8988T (cell line): ENCODE results near the gene RTN1.

Source experiments
- DNase-seq: peaks from one replicate; pipeline ENCODE4 v3.0.0; 2011

RTN1 gene

GRCh38 chr14:59848671-59849070 is 21.9 kb downstream of the RTN1 start:
- no peak for DNase-seq

GRCh38 chr14:59847711-59848110 is 22.9 kb downstream of the RTN1 start:
- no peak for DNase-seq

GRCh38 chr14:59846595-59846994 is 24.0 kb downstream of the RTN1 start:
- no peak for DNase-seq

- no peak for DNase-seq
These were observed 25.3 kb downstream of the RTN1 start for GRCh38 chr14:59845245-59845644.

GRCh38 chr14:59844186-59844812 is 26.3 kb downstream of the RTN1 start:
- no peak for DNase-seq

- no peak for DNase-seq
These were observed 34.5 kb downstream of the RTN1 start for GRCh38 chr14:59836116-59836515.

- DNase-seq = no peak
These were observed 37.8 kb downstream of the RTN1 start for GRCh38 chr14:59832653-59833294.

- no peak for DNase-seq
These were observed 39.4 kb downstream of the RTN1 start for GRCh38 chr14:59831121-59831730.

- DNase-seq = no peak
These were observed 40.2 kb downstream of the RTN1 start for GRCh38 chr14:59830338-59830734.

GRCh38 chr14:59829469-59830337 is 40.9 kb downstream of the RTN1 start:
- no peak for DNase-seq

- DNase-seq = no peak
These were observed 42.3 kb downstream of the RTN1 start for GRCh38 chr14:59828276-59828675.

GRCh38 chr14:59827401-59827800 is 43.2 kb downstream of the RTN1 start:
- DNase-seq = no peak

GRCh38 chr14:59826150-59826549 is 44.4 kb downstream of the RTN1 start:
- DNase-seq = no peak

- DNase-seq = no peak
These were observed 47.4 kb downstream of the RTN1 start for GRCh38 chr14:59823179-59823578.

GRCh38 chr14:59819446-59820088 is 51.0 kb downstream of the RTN1 start:
- no peak for DNase-seq

GRCh38 chr14:59816941-59817340 is 53.6 kb downstream of the RTN1 start:
- no peak for DNase-seq

GRCh38 chr14:59814988-59815387 is 55.6 kb downstream of the RTN1 start:
- DNase-seq = no peak

GRCh38 chr14:59811815-59812214 is 58.8 kb downstream of the RTN1 start:
- DNase-seq = no peak

- DNase-seq = no peak
These were observed 59.5 kb downstream of the RTN1 start for GRCh38 chr14:59811073-59811472.

- no peak for DNase-seq
These were observed 67.5 kb downstream of the RTN1 start for GRCh38 chr14:59803052-59803540.

- no peak for DNase-seq
These were observed 82.4 kb downstream of the RTN1 start for GRCh38 chr14:59788176-59788575.

GRCh38 chr14:59787045-59787674 is 83.4 kb downstream of the RTN1 start:
- no peak for DNase-seq
